Glomerular visceral epithelial cell (primary cell): Measurements from ENCODE around the gene ERP44.

Experiments used
- DNase-seq: peaks from one replicate; pipeline ENCODE4 v3.0.0-alpha.2; 2016; ENCODE audit errors: extremely low spot score

The ERP44 gene

DNA sequence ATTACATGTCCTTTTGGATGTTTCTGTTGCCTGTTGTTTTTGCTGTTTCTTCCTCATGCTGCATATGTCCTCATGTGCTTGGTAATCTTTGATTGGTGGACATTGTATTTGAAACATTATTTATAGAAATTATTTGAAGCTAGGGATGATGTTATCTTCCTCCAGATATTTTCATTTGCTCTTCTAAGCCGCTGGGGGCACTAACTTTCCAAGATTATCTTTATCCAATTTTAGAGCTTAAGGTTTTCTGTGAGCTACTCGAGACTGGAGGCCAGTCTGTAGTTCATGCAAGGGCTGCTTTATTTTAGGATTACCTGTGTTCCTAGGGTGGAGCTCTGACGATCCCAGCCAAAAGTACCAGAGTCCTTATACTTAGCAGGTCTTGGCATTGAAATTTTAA, 151.4 kb downstream of the ERP44 start:
- no peak for DNase-seq

DNA sequence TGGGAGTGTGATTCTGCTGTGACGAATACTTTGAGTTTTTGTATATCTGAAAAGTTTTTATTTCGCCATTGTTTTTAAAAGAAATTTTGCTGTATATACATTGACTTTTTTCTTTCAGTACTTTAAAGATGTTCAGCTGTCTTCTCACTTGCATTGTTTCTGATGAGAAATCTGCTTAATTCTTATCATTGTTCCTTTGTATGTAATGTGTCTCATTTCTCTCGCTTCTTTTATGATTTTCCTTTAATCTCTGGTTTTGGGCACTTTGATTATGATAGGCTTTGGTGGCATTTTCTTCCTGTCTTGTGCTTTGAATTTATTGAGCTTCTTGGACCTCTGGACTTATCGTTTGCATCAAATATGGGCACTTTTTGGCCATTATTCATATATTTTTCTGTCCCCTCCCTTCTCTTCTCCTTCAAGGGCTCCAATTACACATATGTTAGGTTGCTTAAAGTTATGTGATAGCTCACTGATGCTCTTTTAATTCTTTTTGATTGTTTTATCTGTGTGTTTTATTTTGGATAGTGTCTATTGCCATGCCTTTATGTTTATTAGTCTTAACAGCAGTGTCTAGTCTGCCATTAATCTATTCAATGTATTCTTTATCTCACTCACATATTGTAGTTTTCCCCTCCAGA, 161.7 kb downstream of the ERP44 start:
- DNase-seq, result no peak

DNA sequence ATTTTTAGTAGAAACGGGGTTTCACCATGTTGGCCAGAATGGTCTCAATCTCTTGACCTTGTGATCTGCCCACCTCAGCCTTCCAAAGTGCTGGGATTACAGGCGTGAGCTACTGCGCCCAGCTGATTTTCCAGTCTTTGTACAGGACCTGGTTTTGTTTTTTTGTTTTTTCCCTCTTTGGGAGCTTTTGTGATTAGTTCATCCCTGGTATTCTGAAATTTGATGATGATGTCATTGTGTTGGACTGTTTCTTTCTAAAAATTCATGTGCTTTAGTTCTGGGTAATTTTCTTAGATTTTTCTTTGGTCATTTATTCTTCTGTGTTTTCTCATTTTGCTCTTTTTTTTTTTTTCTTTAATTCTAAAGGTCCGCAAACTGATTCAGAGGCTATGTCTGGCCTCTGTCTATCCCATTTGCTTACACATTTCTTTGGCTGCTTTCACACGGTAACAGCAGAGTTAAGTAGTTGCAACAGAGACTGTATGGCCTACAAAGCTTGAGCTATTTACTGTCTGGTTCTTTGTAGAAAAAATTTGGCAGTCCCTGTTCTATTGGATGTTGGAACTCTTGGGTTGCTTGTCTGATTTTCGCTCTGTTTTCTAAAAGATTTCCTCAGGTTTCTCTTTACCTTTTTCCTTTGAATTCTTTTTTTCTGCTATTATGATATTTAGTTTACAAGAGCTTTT, 167.5 kb downstream of the ERP44 start:
- DNase-seq, result no peak

DNA sequence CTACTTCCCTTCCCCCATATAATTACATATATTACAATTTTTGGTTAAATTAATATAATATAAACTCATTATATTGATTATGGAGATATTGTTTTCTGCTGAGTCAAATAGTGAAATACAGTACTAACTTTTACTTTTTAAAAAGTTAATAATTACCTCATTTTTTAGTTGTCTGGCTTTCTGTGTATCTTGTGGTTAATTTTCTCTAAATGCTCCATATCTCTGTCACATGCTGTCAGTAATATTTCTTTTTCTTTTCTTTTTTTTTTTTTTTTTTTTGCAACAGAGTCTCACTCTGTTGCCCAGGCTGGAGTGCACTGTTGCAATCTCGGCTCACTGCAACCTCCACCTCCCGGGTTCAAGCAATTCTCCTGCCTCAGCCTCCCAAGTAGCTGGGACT, 169.1 kb downstream of the ERP44 start:
- DNase-seq, result no peak
